Loucy (cell line): ENCODE results near the gene ATP8B3.

Source experiments
- H2AFZ ChIP-seq: fragments of 200-600 bp; sonication (generic); 2 replicates; pipeline ENCODE4 v1.6.0; 2016; ENCODE audit warnings: antibody characterized with exemption, mild to moderate bottlenecking, low read length, moderate library complexity
- H3F3A ChIP-seq: fragments of 200-600 bp; 2 replicates; pipeline ENCODE4 v1.6.0; 2016; ENCODE audit warnings: antibody characterized with exemption, low read depth, mild to moderate bottlenecking
- H3K27me3 ChIP-seq: fragments of 200-600 bp; sonication (generic); 2 replicates; pipeline ENCODE4 v1.6.1; 2014; ENCODE audit warnings: low read length, mild to moderate bottlenecking; ENCODE audit not compliant: insufficient read depth, poor library complexity, severe bottlenecking
- H3K36me3 ChIP-seq: fragments of 200-600 bp; sonication (generic); 2 replicates; pipeline ENCODE4 v1.6.1; 2016; ENCODE audit warnings: low read length; ENCODE audit not compliant: insufficient read depth
- H3K4me1 ChIP-seq: fragments of 200-600 bp; sonication (generic); 2 replicates; pipeline ENCODE4 v1.5.1; 2014; ENCODE audit warnings: low read length, mild to moderate bottlenecking; ENCODE audit not compliant: insufficient read depth, poor library complexity, severe bottlenecking
- H3K4me2 ChIP-seq: fragments of 200-600 bp; sonication (generic); 2 replicates; pipeline ENCODE4 v1.6.0; 2014; ENCODE audit warnings: antibody characterized with exemption, low read length, low read depth, mild to moderate bottlenecking; ENCODE audit not compliant: poor library complexity, severe bottlenecking
- H3K4me3 ChIP-seq: fragments of 200-600 bp; sonication (generic); 2 replicates; pipeline ENCODE4 v1.5.1; 2014; ENCODE audit warnings: low read length, mild to moderate bottlenecking, mixed read lengths; ENCODE audit not compliant: poor library complexity, severe bottlenecking
- H3K79me2 ChIP-seq: fragments of 200-600 bp; sonication (generic); 2 replicates; pipeline ENCODE4 v1.6.1; 2014; ENCODE audit warnings: low read length; ENCODE audit not compliant: insufficient read depth
- H3K9ac ChIP-seq: fragments of 200-600 bp; sonication (generic); 2 replicates; pipeline ENCODE4 v1.6.0; 2014; ENCODE audit warnings: mild to moderate bottlenecking, low read depth, low read length, moderate library complexity; ENCODE audit not compliant: poor library complexity, severe bottlenecking
- H3K9me2 ChIP-seq: fragments of 200-600 bp; sonication (generic); replicated peaks from 2 replicates; pipeline ENCODE4 v1.6.1; 2016; ENCODE audit warnings: low read depth, low read length, mixed read lengths
- H3K9me3 ChIP-seq: fragments of 200-600 bp; sonication (generic); 2 replicates; pipeline ENCODE4 v1.6.1; 2014; ENCODE audit warnings: mild to moderate bottlenecking, antibody characterized with exemption, low read length, low read depth; ENCODE audit not compliant: insufficient read depth
- H4K20me1 ChIP-seq: fragments of 200-600 bp; sonication (generic); 2 replicates; pipeline ENCODE4 v1.6.0; 2014; ENCODE audit warnings: antibody characterized with exemption, low read length, mild to moderate bottlenecking; ENCODE audit not compliant: insufficient read depth, poor library complexity, severe bottlenecking
- CTCF ChIP-seq: fragments of 200-600 bp; sonication (generic); conservative IDR thresholded peaks from 2 replicates; pipeline ENCODE4 v1.5.1; 2014; ENCODE audit warnings: mild to moderate bottlenecking, antibody characterized with exemption, low read length
- EZH2phosphoT487 ChIP-seq: fragments of 200-600 bp; IDR thresholded peaks from 2 replicates; pipeline ENCODE4 v1.6.1; 2018; ENCODE audit warnings: antibody characterized with exemption, mild to moderate bottlenecking, moderate library complexity, borderline replicate concordance

The ATP8B3 gene

GRCh38 chr19:1764729-1765128 lies 47.3 kb downstream of the ATP8B3 start:
- Histone ChIP-seq H3K9me3 (no peaks in the 10 kb centered on the region), H3K27me3 (no peaks in the 10 kb centered on the region), H3K4me3 (no peak overlapping the region), H3K4me2 (no peak overlapping the region), H3K4me1 (peaks cover 17% of the 10 kb centered on the region), H2AFZ (no peak overlapping the region), H3K9ac (no peak overlapping the region), H3K79me2 (no peaks in the 10 kb centered on the region), H3K36me3 (no peaks in the 10 kb centered on the region), H4K20me1 (no peaks in the 10 kb centered on the region), H3F3A (no peaks in the 10 kb centered on the region), H3K9me2 (no peaks in the 10 kb centered on the region)
- TF ChIP-seq EZH2phosphoT487 (no peak), CTCF (no peak)

- no peaks in the 10 kb centered on the region for H3K9me2 ChIP-seq
- H3F3A ChIP-seq, result no peaks in the 10 kb centered on the region
- peaks cover 17% of the 10 kb centered on the region for H3K4me1 ChIP-seq
- H3K27me3 ChIP-seq, result no peaks in the 10 kb centered on the region
- H4K20me1 ChIP-seq, result no peaks in the 10 kb centered on the region
- no peak overlapping the region for H2AFZ ChIP-seq
- no peak overlapping the region for H3K9ac ChIP-seq
- no peak overlapping the region for H3K4me2 ChIP-seq
- H3K9me3 ChIP-seq, result no peaks in the 10 kb centered on the region
- TF ChIP-seq CTCF (no peak), EZH2phosphoT487 (no peak)
- no peaks in the 10 kb centered on the region for H3K36me3 ChIP-seq
- H3K4me3 ChIP-seq, result no peak overlapping the region
- H3K79me2 ChIP-seq, result no peaks in the 10 kb centered on the region
These were observed 48.1 kb downstream of the ATP8B3 start for GRCh38 chr19:1763648-1764639.

GRCh38 chr19:1762243-1763117 lies 49.6 kb downstream of the ATP8B3 start:
- Histone ChIP-seq H4K20me1 (no peaks in the 10 kb centered on the region), H3K4me3 (no peak overlapping the region), H3K36me3 (no peaks in the 10 kb centered on the region), H3K4me1 (peaks cover 10% of the 10 kb centered on the region), H2AFZ (no peak overlapping the region), H3K79me2 (no peaks in the 10 kb centered on the region), H3K4me2 (no peak overlapping the region), H3K27me3 (no peaks in the 10 kb centered on the region), H3K9me2 (no peaks in the 10 kb centered on the region), H3K9ac (no peak overlapping the region), H3F3A (no peaks in the 10 kb centered on the region), H3K9me3 (no peaks in the 10 kb centered on the region)
- TF ChIP-seq EZH2phosphoT487, result no peak
- TF ChIP-seq CTCF, result no peak
